ENCODE results near the gene GALNT9.

GALNT9 gene

GRCh38 chr12:132166801-132167591 lies 162.4 kb downstream of the GALNT9 start:
- DNase-seq = no peak

DNA sequence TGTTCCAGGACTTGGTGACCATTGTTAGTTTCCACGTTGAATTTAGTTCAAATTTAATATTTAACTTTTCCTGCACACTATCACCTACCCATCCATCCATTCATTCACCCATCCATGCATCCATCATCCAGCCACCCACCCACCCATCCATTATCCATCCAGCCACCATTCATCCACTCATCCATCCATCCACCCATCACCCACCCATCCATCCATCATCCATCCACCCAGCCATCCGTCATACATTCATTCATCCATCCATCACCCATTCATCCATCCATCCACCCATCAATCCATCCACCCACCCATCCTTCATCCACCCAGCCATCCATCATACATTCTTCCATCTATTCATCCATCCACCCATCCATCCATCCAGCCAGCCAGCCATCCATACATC lies 163.3 kb downstream of the GALNT9 start:
- DNase-seq = no peak

GRCh38 chr12:132165584-132165983 lies 163.8 kb downstream of the GALNT9 start:
- no peak for DNase-seq

DNA sequence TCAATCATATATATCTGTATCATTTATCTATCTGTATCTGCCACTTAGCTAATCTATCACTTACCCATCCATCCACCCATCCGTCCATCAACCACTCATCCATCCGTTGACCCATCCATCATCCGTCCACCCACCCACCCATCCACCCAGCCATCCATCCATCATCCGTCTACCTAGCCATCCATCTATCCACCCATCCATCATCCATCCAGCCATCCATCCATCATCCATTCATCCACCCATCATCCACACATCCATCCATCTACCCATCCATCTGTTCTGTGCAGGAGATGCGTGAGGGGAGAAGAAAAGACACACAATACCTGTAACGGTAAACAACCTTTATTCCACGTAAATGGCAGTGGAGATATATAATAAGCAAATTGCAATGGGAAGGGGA lies 165.0 kb downstream of the GALNT9 start:
- DNase-seq = no peak

DNA sequence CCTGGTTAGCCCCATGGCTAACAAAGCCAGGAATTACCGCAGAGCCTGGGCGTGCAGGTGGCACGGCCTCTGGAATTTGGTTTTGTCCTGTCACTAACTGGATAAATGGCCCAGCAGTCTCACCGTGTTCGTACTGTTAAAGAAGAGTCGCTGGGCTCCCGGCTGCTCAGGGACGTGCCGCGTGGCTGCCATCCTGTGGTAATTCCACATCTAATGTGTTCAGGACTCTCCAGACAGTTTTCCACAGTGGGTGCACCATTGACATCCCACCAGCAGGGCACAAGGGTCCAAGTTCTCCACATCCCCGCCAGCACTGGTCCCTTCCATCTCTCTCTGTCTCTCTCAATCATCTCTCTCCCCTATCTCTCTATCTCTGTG lies 165.5 kb downstream of the GALNT9 start:
- no peak for DNase-seq

DNA sequence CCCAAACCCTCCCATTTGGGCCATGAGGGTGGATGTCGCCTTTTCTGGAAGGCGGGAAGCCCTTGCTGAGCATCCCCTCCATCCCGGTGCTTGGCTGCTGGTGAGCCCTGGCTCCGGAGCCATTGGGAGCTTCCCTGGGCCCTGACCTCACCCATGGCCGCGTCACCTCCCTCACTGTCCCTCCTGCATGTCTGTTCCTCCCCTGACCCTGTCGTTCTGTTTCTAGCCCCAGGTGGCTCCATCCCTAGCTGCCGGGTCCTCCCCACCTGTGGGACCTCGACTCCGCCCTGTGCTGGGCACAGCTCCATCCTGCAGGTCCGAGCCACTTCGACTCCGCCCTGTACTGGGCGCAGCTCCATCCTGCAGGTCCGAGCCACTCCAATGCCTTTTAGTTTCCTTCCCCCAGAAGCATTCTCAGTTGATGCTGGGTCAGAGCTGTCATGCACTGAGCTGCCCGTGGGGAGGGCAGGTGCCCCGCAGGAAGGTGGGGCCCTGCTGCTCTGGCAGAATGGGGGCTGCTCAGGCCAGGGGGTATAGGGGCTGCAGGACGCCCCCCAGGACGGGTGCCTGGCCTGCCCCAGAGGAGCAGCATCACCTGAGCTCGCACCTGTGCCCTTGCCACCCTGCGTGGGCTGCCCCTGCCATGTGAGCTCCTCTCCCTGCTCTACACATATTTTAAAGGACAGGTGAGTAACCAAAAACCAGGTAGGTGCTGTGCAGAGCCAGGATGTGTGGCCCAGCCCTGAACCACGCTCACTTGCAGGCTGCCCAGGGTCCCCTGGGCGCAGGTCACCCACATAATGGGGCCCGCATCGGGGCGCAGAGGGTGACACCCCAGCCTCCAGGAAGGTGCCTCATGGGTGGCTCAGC lies 166.1 kb downstream of the GALNT9 start:
- no peak for DNase-seq

DNA sequence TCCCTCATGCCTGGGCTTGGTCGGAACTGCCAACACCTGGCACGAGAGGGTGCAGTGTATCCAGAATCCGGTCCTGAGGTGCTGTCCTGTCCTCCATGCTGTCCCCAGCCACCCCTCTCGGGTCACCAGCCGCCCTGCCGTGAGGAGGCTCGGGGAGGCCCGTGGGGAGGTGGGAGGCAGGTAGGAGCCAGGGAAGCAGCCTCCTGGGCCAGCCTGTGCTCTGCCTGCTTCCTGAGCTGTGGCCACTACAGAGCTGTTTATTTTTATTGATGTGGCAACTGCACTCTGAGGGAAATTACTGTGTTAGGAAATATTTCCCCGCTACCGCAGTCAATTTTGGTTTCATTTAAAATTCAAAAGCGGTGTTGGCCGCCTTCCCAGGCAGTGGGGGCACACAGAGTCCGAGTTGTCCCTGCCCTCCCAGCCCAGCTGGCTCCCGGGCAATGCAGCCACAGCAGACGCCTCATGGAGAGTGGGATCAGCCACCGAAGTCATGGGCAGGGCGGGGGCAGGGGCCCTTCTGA lies 166.8 kb downstream of the GALNT9 start:
- no peak for DNase-seq

- DNase-seq = no peak
These were observed 167.4 kb downstream of the GALNT9 start for GRCh38 chr12:132161796-132162507.

- no peak for DNase-seq
These were observed 168.2 kb downstream of the GALNT9 start for GRCh38 chr12:132161036-132161781.

- DNase-seq = no peak
These were observed 168.8 kb downstream of the GALNT9 start for GRCh38 chr12:132160601-132161035.

DNA sequence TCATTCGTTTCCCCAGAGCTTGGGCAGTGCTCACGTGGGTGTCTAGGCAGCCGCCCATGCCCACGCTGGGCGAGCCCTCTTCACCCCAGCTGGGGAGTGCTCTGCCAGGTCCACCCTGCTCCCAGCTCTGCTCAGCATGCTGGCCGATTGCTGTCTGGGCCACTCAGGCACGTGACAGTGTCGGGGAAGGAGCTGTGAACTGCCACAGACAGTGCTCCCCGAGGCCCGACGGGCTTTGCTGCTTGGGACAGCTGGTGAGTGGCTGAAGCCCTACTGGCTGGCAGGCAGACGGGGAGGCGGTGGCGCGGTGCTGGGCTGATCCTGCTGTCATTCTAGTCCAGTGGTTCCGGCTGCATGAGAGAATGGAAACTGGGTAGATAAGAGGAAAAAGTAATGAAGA lies 169.4 kb downstream of the GALNT9 start:
- no peak for DNase-seq

GRCh38 chr12:132159555-132160003 lies 169.8 kb downstream of the GALNT9 start:
- DNase-seq = no peak

DNA sequence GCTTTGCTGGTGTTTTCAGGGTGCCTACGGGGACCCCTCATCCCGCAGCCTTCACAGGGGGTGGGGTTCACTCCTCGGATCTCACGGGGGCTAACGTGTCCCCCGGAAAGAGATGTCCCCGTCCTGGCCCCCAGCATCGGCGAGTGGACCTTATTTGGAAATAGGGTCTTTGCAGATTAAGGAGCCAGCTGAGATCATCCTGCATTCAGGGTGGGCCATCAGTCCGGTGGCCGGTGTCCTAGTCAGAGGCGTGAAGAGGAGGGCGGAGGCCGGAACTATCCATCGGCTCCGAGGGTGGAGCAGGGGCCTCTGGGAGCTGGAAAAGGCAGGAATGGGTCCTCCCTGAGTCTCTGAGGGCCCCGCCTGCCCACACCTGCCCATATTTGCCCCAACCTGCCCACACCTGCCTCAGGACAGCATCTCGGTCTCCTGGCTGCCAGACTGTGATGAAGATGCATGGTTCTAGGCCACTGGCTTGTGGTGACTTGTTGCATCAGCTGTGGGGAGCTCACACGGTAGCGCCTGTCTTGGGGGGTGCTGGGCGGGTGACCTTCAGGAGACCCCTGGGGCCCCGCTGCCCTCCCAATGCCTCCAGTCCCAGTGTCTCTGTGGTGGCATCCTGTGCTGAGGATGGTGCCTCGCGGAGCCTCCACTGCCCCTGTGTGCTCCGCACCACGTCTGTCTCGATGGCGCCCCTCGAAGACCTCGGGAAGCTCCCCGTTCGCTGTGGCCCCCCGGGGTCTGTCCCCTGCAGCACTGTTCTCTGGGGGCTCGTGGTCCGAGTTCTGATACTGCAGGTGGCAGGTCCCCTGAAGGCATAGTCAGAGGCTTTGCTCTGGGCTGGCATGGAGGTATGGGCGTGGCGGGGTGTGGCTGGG lies 170.5 kb downstream of the GALNT9 start:
- no peak for DNase-seq

GRCh38 chr12:132157733-132158409 lies 171.5 kb downstream of the GALNT9 start:
- no peak for DNase-seq

- no peak for DNase-seq
These were observed 172.6 kb downstream of the GALNT9 start for GRCh38 chr12:132156573-132157325.

DNA sequence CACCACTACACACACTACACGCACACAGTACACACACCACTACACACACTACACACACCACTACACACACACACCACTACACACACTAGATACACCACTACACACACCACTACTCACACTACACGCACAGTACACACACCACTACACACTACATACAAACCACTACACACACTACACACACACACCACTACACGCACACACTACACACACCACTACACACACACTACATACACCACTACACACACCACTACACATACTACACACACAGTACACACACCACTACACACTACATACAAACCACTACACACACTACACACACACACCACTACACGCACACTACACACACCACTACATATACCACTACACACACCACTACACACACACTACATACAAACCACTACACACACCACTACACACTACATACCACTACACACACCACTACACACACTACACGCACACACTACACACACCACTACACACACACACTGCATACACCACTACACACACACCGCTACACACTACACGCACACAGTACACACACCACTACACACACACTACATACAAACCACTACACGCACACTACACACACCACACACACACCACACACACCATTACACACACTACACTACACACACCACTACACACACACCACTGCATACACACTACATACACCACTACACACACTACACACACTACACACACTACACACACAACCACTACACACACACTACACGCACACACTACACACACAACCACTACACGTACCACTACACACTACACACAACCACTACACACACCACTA lies 173.4 kb downstream of the GALNT9 start:
- no peak for DNase-seq

DNA sequence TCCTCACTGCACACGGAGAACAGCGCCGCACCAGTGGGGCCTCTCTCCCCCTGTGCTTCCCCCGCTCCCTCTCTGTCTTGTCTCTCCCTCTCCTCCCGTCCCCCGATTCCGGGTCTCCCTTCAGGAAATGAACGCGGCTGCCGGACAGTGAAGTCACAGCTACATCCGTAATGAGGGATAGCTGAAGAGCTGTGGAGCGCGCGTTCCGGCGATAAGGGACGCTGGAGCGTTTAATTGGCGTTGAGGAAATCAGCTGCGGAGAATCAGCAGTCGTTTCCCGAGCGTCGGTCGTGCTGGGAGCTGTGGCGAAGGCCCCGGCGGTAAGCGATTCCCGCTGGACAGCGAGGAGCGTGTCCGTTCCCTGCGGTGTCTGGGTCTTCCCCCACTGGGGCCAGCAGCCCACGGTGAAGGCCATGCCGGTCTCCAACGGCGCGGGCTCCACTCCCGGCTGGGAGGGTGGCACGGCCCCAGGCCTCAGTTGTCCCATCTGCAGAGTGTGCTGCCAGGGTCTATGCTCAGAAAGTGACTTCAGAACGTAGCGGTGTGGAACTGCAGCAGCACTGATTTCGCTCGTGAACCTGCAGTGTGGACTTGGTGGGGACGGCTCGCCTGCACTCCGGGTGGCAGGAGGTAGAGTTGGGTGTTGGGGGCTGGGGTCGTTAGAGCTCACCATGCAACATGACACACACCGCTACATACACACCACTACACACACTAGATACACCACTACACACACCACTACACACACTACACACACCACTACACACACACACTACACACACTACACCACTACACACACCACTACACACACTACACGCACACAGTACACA lies 174.2 kb downstream of the GALNT9 start:
- DNase-seq = no peak

DNA sequence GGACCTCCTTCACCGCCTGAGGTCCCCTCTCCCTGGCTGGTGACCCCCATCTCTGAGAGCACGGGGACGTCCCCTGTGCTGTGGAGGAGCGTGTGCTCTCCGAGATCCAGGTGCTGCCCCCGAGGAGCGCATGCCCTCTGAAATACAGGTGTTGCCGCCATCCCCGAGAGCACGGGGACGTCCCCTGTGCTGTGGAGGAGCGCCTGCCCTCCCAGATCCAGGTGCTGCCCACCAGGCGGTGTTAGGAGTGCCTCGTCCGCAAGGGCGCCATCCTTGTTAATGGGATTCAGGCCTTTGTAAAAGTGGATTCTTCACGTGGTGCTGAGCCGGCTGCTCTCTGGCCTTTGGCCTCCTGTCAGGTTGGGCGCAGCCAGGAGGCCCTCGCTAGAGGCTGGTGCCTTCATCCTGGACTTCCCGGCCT lies 175.0 kb downstream of the GALNT9 start:
- no peak for DNase-seq
